AG10803 (cell line): ENCODE data around the gene MAP7.

Experiments
- DNase-seq: peaks from one replicate; pipeline ENCODE4 v3.0.0; 2010; ENCODE audit warnings: low read depth
- H3K4me3 ChIP-seq: 2 replicates; pipeline ENCODE4 v1.5.1; 2011; ENCODE audit warnings: mild to moderate bottlenecking, low read length, control low read depth
- TF ChIP-seq, protein P1 (sequence below): conservative IDR thresholded peaks from 2 replicates; pipeline ENCODE4 v1.5.1; 2011; ENCODE audit warnings: mild to moderate bottlenecking, low read length, control low read depth, inconsistent platforms

Gene MAP7

GRCh38 chr6:136319732-136320131 is 230.5 kb downstream of the MAP7 start:
- no peak overlapping the region for H3K4me3 ChIP-seq
- TF ChIP-seq, protein P1, sequence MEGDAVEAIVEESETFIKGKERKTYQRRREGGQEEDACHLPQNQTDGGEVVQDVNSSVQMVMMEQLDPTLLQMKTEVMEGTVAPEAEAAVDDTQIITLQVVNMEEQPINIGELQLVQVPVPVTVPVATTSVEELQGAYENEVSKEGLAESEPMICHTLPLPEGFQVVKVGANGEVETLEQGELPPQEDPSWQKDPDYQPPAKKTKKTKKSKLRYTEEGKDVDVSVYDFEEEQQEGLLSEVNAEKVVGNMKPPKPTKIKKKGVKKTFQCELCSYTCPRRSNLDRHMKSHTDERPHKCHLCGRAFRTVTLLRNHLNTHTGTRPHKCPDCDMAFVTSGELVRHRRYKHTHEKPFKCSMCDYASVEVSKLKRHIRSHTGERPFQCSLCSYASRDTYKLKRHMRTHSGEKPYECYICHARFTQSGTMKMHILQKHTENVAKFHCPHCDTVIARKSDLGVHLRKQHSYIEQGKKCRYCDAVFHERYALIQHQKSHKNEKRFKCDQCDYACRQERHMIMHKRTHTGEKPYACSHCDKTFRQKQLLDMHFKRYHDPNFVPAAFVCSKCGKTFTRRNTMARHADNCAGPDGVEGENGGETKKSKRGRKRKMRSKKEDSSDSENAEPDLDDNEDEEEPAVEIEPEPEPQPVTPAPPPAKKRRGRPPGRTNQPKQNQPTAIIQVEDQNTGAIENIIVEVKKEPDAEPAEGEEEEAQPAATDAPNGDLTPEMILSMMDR = no peak
- no peak for DNase-seq

DNA sequence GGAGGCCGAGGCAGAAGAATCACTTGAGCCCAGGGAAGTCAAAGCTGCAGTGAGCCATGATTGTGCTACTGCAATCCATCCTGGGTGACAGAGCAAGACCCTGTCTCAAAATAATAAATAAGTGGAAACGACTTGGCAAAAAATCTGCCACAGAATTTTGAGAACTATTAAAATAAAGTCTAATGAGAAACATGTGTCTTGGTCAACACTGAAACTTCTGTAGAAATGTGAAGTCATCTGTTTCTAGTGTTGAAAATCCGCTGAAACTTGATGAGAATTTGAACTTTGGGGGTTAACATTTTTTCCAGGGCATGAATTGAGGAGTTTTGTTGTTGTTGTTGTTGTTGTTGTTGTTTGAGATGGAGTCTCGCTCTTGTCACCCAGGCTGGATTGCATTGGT is 231.5 kb downstream of the MAP7 start:
- H3K4me3 ChIP-seq = no peak overlapping the region
- TF ChIP-seq, protein P1 = no peak
- peak; percentile 50 for DNase-seq

DNA sequence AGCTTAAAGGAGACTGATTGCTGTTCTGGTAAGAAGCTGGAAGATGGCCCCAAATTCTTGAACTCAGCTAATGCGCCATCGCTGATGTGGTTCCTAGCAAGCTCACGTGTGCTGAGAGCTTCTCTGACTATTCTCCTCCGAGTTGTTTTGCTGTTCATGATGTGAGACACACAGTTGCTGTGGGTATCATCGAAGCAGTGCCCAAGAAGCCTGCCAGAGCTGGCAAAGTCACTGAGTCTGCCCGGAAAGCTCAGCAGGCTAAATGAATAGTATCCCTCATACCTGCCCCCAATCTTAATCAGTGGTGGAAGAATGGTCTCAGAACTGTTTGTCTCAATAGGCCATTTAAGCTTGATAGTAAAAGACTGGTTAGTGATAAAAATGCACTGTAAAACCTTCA is 232.3 kb downstream of the MAP7 start:
- no peak overlapping the region for H3K4me3 ChIP-seq
- no peak for DNase-seq
- TF ChIP-seq, protein P1 = no peak

DNA sequence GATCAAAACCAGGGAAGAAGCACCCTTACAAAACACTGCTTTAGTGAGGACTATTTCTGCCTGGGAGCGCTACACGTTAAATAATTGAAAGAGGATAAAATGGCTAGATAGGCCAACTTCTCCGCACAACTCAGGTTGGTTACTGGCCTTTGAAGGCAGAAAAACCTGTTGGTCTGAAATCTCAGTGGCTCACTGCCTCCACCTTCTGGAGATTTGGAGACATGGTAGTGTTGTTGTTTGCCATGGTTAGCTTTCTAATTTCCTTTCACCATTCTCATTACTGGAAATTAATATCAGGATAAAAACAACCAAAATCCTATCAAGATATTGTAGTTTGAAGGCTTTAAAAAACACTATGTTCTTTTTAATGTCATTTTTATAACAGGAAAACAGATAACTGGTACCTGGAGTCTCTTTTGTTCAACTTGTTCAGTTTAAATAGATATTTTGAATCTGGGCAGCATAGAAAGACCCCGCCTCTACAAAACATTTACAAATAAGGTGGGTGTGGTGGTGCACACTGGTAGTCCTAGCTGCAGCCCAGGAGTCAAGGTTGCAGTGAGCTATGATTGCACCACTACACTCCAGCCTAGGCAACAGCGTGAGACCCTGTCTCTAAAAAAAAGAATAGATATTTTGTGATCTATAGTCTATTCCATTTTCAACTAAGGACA is 233.1 kb downstream of the MAP7 start:
- H3K4me3 ChIP-seq = no peak overlapping the region
- TF ChIP-seq, protein P1 = peak; percentile 94
- peak; percentile 59 for DNase-seq

DNA sequence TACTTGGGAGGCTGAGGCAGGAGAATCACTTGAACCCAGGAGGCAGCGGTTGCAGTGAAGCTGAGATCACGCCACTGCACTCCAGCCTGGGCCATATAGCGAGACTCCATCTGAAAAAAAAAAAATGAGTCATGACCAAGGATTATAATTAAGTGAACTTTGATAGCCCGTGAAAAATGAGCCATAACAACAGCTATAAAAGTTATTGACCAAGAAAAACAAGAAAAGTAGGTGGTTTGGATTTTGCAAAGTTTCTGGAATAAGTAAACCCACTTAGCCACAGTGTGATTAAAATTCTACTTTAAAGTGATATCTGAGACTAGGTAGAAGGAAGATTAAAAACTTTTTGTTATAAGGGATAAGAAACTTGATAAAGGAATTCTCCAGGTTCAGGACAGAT is 234.6 kb downstream of the MAP7 start:
- H3K4me3 ChIP-seq = no peak overlapping the region
- TF ChIP-seq, protein P1 = no peak
- no peak for DNase-seq

- no peak for DNase-seq
- H3K4me3 ChIP-seq = no peak overlapping the region
- TF ChIP-seq, protein P1 = no peak
Observed at GRCh38 chr6:136312975-136313374, 237.2 kb downstream of the MAP7 start.

DNA sequence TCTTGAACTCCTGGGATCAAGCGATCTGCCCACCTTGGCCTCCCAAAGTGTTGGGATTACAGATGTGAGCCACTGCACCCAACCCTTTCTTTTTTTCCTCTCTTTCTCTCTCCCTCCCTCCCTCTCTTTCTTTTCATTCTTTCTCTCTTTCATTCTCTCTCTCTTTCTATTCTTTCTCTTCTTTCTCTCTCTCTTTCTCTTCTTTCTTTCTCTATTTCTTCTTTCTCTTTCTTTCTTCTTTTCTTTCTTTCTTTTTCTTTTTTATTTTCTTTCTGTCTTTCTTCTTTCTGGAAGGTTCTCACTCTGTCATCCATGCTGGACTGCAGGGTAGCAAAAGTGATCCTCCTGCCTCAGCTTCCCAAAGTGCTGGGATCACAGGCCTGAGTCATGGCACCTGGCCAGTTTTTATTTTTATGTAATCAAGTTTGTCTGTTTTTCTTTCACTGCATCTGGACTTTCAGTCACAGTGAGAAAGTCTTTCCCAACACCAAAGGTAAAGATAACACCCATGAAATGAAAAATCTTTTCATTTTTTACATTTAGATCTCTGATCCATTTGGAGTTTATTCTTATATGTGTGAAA is 240.4 kb downstream of the MAP7 start:
- TF ChIP-seq, protein P1 = no peak
- H3K4me3 ChIP-seq = no peak overlapping the region
- DNase-seq = no peak
